Measurements from ENCODE around the gene MTMR8.

The MTMR8 gene

GRCh38 chrX:64338296-64338695 lies 57.0 kb downstream of the MTMR8 start:
- TF ChIP-seq EZH2 (IDR thresholded peaks at IDR 0.05; ENCODE audit: borderline replicate concordance, low read depth, low read length, severe bottlenecking) (no peak), CTCF (IDR thresholded peaks at IDR 0.05; ENCODE audit: borderline replicate concordance, extremely low read depth, low read length, poor library complexity, severe bottlenecking) (no peak)
- H4K20me1 ChIP-seq (ENCODE audit: insufficient read depth, low read length), result no peaks in the 10 kb centered on the region
- no peaks in the 10 kb centered on the region for H3K27me3 ChIP-seq (ENCODE audit: insufficient read depth, low read length, poor library complexity)
- H3K36me3 ChIP-seq (ENCODE audit: insufficient read depth, low read length), result peaks cover 48% of the 10 kb centered on the region
- H3K4me1 ChIP-seq (ENCODE audit: insufficient read depth, low read length), result no peaks in the 10 kb centered on the region
- no peak overlapping the region for H2AFZ ChIP-seq (ENCODE audit: low read depth, low read length)
- H3K79me2 ChIP-seq (ENCODE audit: insufficient read depth, low read length), result no peaks in the 10 kb centered on the region
- H3K9ac ChIP-seq (ENCODE audit: low read depth, low read length), result no peak overlapping the region
- H3K9me3 ChIP-seq (ENCODE audit: insufficient read depth, low read length, severe bottlenecking), result no peaks in the 10 kb centered on the region
- no peak overlapping the region for H3K4me2 ChIP-seq (ENCODE audit: insufficient read depth, low read length)
- H3K27ac ChIP-seq (ENCODE audit: low read length), result no peak overlapping the region
- ATAC-seq (ENCODE audit: insufficient read depth, low read depth) (no peak), DNase-seq (no peak)
- no peak overlapping the region for H3K4me3 ChIP-seq (ENCODE audit: low read depth in 1 of 2, low read length in 2 of 2)

GRCh38 chrX:64334467-64334866 lies 60.8 kb downstream of the MTMR8 start:
- H3K9ac ChIP-seq (ENCODE audit: low read depth, low read length), result no peak overlapping the region
- H3K27ac ChIP-seq (ENCODE audit: low read length), result no peak overlapping the region

GRCh38 chrX:64330284-64330683 lies 65.0 kb downstream of the MTMR8 start:
- Histone ChIP-seq H3K9ac (ENCODE audit: low read depth, low read length) (no peak overlapping the region), H3K4me3 (ENCODE audit: low read depth in 1 of 2, low read length in 2 of 2) (no peak overlapping the region), H3K4me1 (ENCODE audit: insufficient read depth, low read length) (no peaks in the 10 kb centered on the region), H3K4me2 (ENCODE audit: insufficient read depth, low read length) (no peak overlapping the region), H3K27me3 (ENCODE audit: insufficient read depth, low read length, poor library complexity) (no peaks in the 10 kb centered on the region), H3K36me3 (ENCODE audit: insufficient read depth, low read length) (peaks cover 44% of the 10 kb centered on the region), H2AFZ (ENCODE audit: low read depth, low read length) (no peak overlapping the region), H3K79me2 (ENCODE audit: insufficient read depth, low read length) (no peaks in the 10 kb centered on the region), H4K20me1 (ENCODE audit: insufficient read depth, low read length) (no peaks in the 10 kb centered on the region), H3K27ac (ENCODE audit: low read length) (no peak overlapping the region), H3K9me3 (ENCODE audit: insufficient read depth, low read length, severe bottlenecking) (no peaks in the 10 kb centered on the region)
- no peak for ATAC-seq (ENCODE audit: insufficient read depth, low read depth)
- no peak for TF ChIP-seq EZH2 (IDR thresholded peaks at IDR 0.05; ENCODE audit: borderline replicate concordance, low read depth, low read length, severe bottlenecking)
- TF ChIP-seq CTCF (IDR thresholded peaks at IDR 0.05; ENCODE audit: borderline replicate concordance, extremely low read depth, low read length, poor library complexity, severe bottlenecking), result no peak
- no peak for DNase-seq

More at GRCh38 chrX:64334467-64334866, 60.8 kb downstream of the MTMR8 start:
- no peaks in the 10 kb centered on the region for H3K9me3 ChIP-seq (ENCODE audit: insufficient read depth, low read length, severe bottlenecking)
- no peak overlapping the region for H3K4me2 ChIP-seq (ENCODE audit: insufficient read depth, low read length)
- no peaks in the 10 kb centered on the region for H3K27me3 ChIP-seq (ENCODE audit: insufficient read depth, low read length, poor library complexity)
- no peak overlapping the region for H3K4me3 ChIP-seq (ENCODE audit: low read depth in 1 of 2, low read length in 2 of 2)
- H3K79me2 ChIP-seq (ENCODE audit: insufficient read depth, low read length), result no peaks in the 10 kb centered on the region
- TF ChIP-seq EZH2 (IDR thresholded peaks at IDR 0.05; ENCODE audit: borderline replicate concordance, low read depth, low read length, severe bottlenecking), result no peak
- TF ChIP-seq CTCF (IDR thresholded peaks at IDR 0.05; ENCODE audit: borderline replicate concordance, extremely low read depth, low read length, poor library complexity, severe bottlenecking), result no peak
- H2AFZ ChIP-seq (ENCODE audit: low read depth, low read length), result no peak overlapping the region
- peaks cover 48% of the 10 kb centered on the region for H3K36me3 ChIP-seq (ENCODE audit: insufficient read depth, low read length)
- no peaks in the 10 kb centered on the region for H4K20me1 ChIP-seq (ENCODE audit: insufficient read depth, low read length)
- no peak for ATAC-seq (ENCODE audit: insufficient read depth, low read depth)
- DNase-seq, result no peak
- H3K4me1 ChIP-seq (ENCODE audit: insufficient read depth, low read length), result no peaks in the 10 kb centered on the region

GRCh38 chrX:64321507-64321906 lies 73.7 kb downstream of the MTMR8 start:
- DNase-seq, result no peak
- H4K20me1 ChIP-seq (ENCODE audit: insufficient read depth, low read length), result no peaks in the 10 kb centered on the region
- no peaks in the 10 kb centered on the region for H3K27me3 ChIP-seq (ENCODE audit: insufficient read depth, low read length, poor library complexity)
- no peak overlapping the region for H3K9ac ChIP-seq (ENCODE audit: low read depth, low read length)
- H3K4me2 ChIP-seq (ENCODE audit: insufficient read depth, low read length), result no peak overlapping the region
- H3K79me2 ChIP-seq (ENCODE audit: insufficient read depth, low read length), result no peaks in the 10 kb centered on the region
- peaks cover 47% of the 10 kb centered on the region for H3K36me3 ChIP-seq (ENCODE audit: insufficient read depth, low read length)
- no peak overlapping the region for H2AFZ ChIP-seq (ENCODE audit: low read depth, low read length)
- H3K4me3 ChIP-seq (ENCODE audit: low read depth in 1 of 2, low read length in 2 of 2), result no peak overlapping the region
- H3K4me1 ChIP-seq (ENCODE audit: insufficient read depth, low read length), result no peaks in the 10 kb centered on the region
- H3K9me3 ChIP-seq (ENCODE audit: insufficient read depth, low read length, severe bottlenecking), result peaks cover 7% of the 10 kb centered on the region
- TF ChIP-seq CTCF (IDR thresholded peaks at IDR 0.05; ENCODE audit: borderline replicate concordance, extremely low read depth, low read length, poor library complexity, severe bottlenecking) (no peak), EZH2 (IDR thresholded peaks at IDR 0.05; ENCODE audit: borderline replicate concordance, low read depth, low read length, severe bottlenecking) (no peak)
- no peak overlapping the region for H3K27ac ChIP-seq (ENCODE audit: low read length)
- ATAC-seq (ENCODE audit: insufficient read depth, low read depth), result no peak
